Esophagus squamous epithelium (tissue), 5 donors: ENCODE measurements around the gene OVCA2. TPM values are rescaled to one million over a fixed set of nuclear protein-coding genes. Genes with fewer than 3 reads are reported as not detected.

Experiments
- DNase-seq: peaks from one replicate; lab custom pipeline; 2025; lab: John Stamatoyannopoulos, UW
- H3K27ac ChIP-seq, 4 donors: fragments of 200-600 bp; sonication (generic); one replicate each; pipeline ENCODE4 v1.5.1; 2016 to 2019; ENCODE audit warnings: mild to moderate bottlenecking in 1 of 4
- H3K27me3 ChIP-seq, 4 donors: fragments of 200-600 bp; sonication (generic); 1 replicate in 3 of 4; 2 replicates in 1 of 4; pipeline versions ENCODE4 v1.5.1 to v1.6.0; 2017 to 2021; ENCODE audit warnings: antibody characterized with exemption in 1 of 4
- H3K36me3 ChIP-seq, 3 donors: fragments of 200-600 bp; sonication (generic); one replicate each; pipeline ENCODE4 v1.5.1; 2016 to 2019
- H3K4me1 ChIP-seq, 3 donors: fragments of 200-600 bp; sonication (generic); one replicate each; pipeline ENCODE4 v1.5.1; 2017 to 2019
- H3K4me3 ChIP-seq, 4 donors: fragments of 200-600 bp; sonication (generic); 1 replicate in 3 of 4; 2 replicates in 1 of 4; pipeline ENCODE4 v1.5.1; 2016 to 2019; ENCODE audit warnings: mild to moderate bottlenecking in 2 of 4, moderate library complexity in 1 of 4
- H3K9me3 ChIP-seq, 3 donors: fragments of 200-600 bp; sonication (generic); one replicate each; pipeline ENCODE4 v1.5.1; 2016 to 2019
- POLR2A ChIP-seq, 4 donors: fragments of 450-650 bp; IDR thresholded peaks; one replicate each; pipeline ENCODE4 v1.6.1; 2017; ENCODE audit warnings: antibody characterized with exemption in 4 of 4, mild to moderate bottlenecking in 4 of 4, moderate library complexity in 3 of 4
- WGBS, 2 donors: methylation state at CpG; one replicate each; pipeline ENCODE4 v1.1.5; 2018; 5-methylcytosine and 5-hydroxymethylcytosine counted together
- intact Hi-C: fragments of 100-400 bp; cut with DNase I; formaldehyde crosslinking; loops from one replicate; pipeline ENCODE4 v1.15.0; 2022
- total RNA-seq, 4 donors: library from RNA; depleted of rRNA; stranded (reverse); fragments of >200 nt; gene quantifications; one replicate each; pipeline ENCODE4 v1.1.0, GENCODE V29; 2016
- TF ChIP-seq, protein P1 (sequence below), 6 experiments: fragments of 450-650 bp in 4 of 6; fragments of 200-600 bp in 2 of 6; sonication (generic) in 2 of 6; IDR thresholded peaks; one replicate each; pipeline ENCODE4 v1.5.1; 2016 to 2019; ENCODE audit warnings: antibody characterized with exemption in 6 of 6, mild to moderate bottlenecking in 4 of 6, moderate library complexity in 4 of 6
- donor health status: DM: yes; HTN: yes; CAD: no.

OVCA2 gene
- total RNA-seq, 4 donors from 2014 or later: 42.3 to 70.5 (median 53.2) TPM

DNA sequence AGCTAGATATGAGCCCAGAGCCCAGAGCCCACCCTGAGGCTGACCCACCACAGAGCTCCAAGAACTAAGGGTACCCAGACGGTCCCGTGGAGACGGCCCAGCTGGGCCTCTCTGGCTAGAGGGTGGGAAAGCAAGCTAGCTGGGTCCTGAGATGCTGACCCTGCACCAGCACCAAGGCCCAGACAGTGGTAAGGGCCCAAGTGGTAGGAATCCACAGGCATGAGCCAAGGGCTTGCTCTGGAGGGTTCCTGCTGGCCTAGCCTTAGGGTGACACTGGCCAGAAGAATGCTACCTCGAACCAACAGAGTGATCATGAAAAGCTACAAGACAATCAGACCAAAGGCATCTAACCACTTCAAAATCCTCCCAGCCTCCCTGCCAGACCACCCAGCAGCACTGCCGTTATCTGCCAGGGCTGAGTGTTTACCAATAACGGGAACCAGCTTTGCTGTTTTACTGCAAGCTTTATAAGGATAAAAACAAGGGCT, 26.3 kb downstream of the OVCA2 start:
- no peak for DNase-seq
- intact Hi-C loops: no loop called here
- Histone ChIP-seq H3K36me3 (peaks cover 0 to 92% (median 0%) of the 10 kb centered on the region in 3 donors), H3K27ac (peak overlapping the region; percentile 38 to 93 (median 87)), H3K4me3 (no peak overlapping the region), H3K27me3 (no peaks in the 10 kb centered on the region), H3K9me3 (no peaks in the 10 kb centered on the region), H3K4me1 (peaks cover 23 to 95% (median 77%) of the 10 kb centered on the region in 3 donors)
- 50 to 66% methylated on average over 2 to 3 of the region's 6 CpGs for WGBS, 2 donors
- TF ChIP-seq, protein P1, sequence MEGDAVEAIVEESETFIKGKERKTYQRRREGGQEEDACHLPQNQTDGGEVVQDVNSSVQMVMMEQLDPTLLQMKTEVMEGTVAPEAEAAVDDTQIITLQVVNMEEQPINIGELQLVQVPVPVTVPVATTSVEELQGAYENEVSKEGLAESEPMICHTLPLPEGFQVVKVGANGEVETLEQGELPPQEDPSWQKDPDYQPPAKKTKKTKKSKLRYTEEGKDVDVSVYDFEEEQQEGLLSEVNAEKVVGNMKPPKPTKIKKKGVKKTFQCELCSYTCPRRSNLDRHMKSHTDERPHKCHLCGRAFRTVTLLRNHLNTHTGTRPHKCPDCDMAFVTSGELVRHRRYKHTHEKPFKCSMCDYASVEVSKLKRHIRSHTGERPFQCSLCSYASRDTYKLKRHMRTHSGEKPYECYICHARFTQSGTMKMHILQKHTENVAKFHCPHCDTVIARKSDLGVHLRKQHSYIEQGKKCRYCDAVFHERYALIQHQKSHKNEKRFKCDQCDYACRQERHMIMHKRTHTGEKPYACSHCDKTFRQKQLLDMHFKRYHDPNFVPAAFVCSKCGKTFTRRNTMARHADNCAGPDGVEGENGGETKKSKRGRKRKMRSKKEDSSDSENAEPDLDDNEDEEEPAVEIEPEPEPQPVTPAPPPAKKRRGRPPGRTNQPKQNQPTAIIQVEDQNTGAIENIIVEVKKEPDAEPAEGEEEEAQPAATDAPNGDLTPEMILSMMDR (IDR thresholded peaks at IDR 0.05): no peak
- no peak for TF ChIP-seq POLR2A (IDR thresholded peaks at IDR 0.05)

DNA sequence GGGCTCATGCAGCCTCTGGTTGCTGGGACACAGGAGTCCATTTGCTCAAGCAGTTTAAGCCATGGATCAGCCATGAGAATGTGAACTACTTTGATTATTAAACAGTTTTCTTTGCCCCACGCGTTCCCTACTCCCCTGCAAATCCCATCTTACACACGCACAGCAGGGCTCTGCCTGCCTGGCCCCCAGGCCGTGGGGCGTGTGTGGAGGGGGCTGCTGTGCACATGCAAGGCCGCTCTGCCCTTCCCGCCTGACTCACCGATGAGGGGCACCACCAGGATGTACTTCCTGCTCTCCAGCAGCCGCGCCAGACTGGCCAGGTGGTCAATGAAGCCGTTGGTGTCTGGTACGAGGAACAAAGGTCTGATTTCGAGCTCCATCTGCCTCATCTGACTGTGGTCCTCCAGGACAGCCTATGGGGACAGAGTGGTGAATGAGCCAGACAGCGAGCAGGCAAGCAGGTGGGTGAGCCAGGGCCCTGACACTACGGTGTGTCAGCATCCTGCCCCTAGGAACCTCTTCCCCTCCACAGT, 26.8 kb downstream of the OVCA2 start:
- Histone ChIP-seq H3K4me1 (peaks cover 23 to 91% (median 72%) of the 10 kb centered on the region in 3 donors), H3K36me3 (peaks cover 0 to 87% (median 0%) of the 10 kb centered on the region in 3 donors), H3K9me3 (no peaks in the 10 kb centered on the region), H3K27ac (peak overlapping the region; percentile 38 to 93 (median 87)), H3K4me3 (no peak overlapping the region), H3K27me3 (no peaks in the 10 kb centered on the region)
- intact Hi-C loops: no loop called here
- no peak for TF ChIP-seq POLR2A (IDR thresholded peaks at IDR 0.05)
- TF ChIP-seq, protein P1 (IDR thresholded peaks at IDR 0.05): no peak
- 53 to 61% methylated on average over 5 to 11 of the region's 15 CpGs for WGBS, 2 donors
- no peak for DNase-seq

DNA sequence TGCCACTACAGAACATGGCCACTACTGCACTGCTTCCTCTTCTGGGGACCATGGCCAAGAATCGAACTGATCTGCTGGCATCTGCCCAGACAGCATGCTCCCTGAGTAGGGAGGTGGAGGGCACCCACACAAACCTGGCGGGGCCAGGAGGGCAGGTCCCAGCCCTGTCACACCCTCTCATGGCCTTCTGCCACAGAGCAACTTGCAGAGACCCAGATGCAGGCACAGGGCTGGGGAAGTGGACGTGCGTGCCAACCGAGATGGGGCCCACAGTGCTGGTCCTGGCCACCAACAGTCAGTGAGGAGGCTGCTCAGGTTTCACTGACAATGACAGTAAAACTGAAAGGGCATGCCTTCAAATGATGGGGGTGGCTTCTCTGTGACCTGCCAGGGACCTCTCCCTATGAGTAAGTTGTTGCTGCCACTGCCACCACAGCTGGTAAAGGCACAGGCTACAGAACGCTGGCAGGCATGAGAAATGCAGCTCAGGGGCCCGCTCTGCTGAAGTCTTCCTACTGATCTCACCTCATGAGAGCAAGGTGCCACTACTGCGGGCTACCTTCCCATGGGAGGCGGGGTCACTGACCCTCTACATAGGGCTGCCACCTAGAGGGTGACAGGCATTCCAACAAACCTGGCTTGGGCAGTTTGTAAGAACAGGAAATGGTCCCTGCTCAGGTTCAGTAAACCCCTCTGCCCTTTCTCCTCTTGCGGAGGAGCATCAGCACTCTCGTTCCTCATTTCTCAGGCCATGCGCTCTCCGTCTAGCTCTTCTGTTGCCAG, 28.6 kb downstream of the OVCA2 start:
- TF ChIP-seq, protein P1 (IDR thresholded peaks at IDR 0.05): no peak
- no peak for TF ChIP-seq POLR2A (IDR thresholded peaks at IDR 0.05)
- intact Hi-C loops: no loop called here
- Histone ChIP-seq H3K4me3 (no peak overlapping the region), H3K27ac (peak overlapping the region; percentile 45 to 93 (median 86)), H3K9me3 (no peaks in the 10 kb centered on the region), H3K36me3 (peaks cover 0 to 84% (median 0%) of the 10 kb centered on the region in 3 donors), H3K27me3 (no peaks in the 10 kb centered on the region), H3K4me1 (peaks cover 23 to 84% (median 64%) of the 10 kb centered on the region in 3 donors)
- no peak for DNase-seq
- WGBS, 2 donors: 67 to 68% methylated on average over 5 to 11 of the region's 13 CpGs

DNA sequence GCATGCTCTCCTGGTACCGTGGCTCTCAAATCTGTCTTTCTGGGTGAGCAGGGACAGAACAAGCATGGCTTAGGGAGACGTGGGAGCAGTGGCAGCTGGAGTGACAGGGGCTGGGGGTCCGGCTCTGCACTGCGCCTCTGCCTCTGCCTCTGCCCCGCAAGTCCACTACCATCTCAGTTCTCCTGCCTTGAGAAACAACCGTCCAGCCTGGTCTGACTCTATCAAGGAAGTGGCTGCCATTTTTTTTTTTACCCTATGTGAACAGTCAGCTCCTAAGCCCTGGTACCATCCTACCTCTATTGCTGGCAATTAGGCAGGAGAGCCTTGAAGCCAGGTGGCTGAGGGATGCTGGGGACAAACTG, 29.2 kb downstream of the OVCA2 start:
- intact Hi-C loops: no loop called here
- Histone ChIP-seq H3K27me3 (no peaks in the 10 kb centered on the region), H3K4me3 (no peak overlapping the region), H3K4me1 (peaks cover 28 to 84% (median 64%) of the 10 kb centered on the region in 3 donors), H3K36me3 (peaks cover 0 to 84% (median 0%) of the 10 kb centered on the region in 3 donors), H3K9me3 (no peaks in the 10 kb centered on the region), H3K27ac (peak overlapping the region; percentile 45 to 93 (median 86))
- DNase-seq: no peak
- WGBS, 2 donors: 87 to 96% methylated on average over 4 to 5 of the region's 6 CpGs
- TF ChIP-seq, protein P1 (IDR thresholded peaks at IDR 0.05): no peak
- no peak for TF ChIP-seq POLR2A (IDR thresholded peaks at IDR 0.05)
